AG04450 (cell line): ENCODE measurements around the gene ALOX5AP. TPM values are rescaled to one million over a fixed set of nuclear protein-coding genes. Genes with fewer than 3 reads are reported as not detected.
A peak's percentile ranks its signal among the peaks of the same experiment; 100 is the strongest.

Experiments used
- CTCF ChIA-PET: fragments of 300-600, 350-600 bp; formaldehyde crosslinking; extraction: SDS; loops from one replicate; lab custom pipeline; 2022; ENCODE audit warnings: antibody characterized with exemption, inconsistent platforms; lab: Charles Lee
- POLR2A ChIA-PET: fragments of 350-600 bp; formaldehyde crosslinking; extraction: SDS; loops from one replicate; lab custom pipeline; 2021; ENCODE audit warnings: antibody characterized with exemption, inconsistent platforms; lab: Yijun Ruan, JAX
- DNase-seq: peaks from one replicate; pipeline ENCODE4 v3.0.0-alpha.2; 2011; ENCODE audit warnings: low read depth, low spot score
- H3K27ac ChIP-seq: one replicate; pipeline ENCODE4 v1.5.1; 2012; ENCODE audit warnings: low read depth, low read length, control low read depth
- H3K27me3 ChIP-seq: one replicate; pipeline ENCODE4 v1.6.0; 2012; ENCODE audit warnings: low read length; ENCODE audit not compliant: control insufficient read depth, insufficient read depth
- H3K4me3 ChIP-seq: 2 replicates; pipeline ENCODE4 v1.5.1; 2011; ENCODE audit warnings: mild to moderate bottlenecking, low read depth, low read length, control low read depth
- H3K9me3 ChIP-seq: 2 replicates; pipeline ENCODE4 v1.5.1; 2012; ENCODE audit warnings: low read length; ENCODE audit not compliant: control insufficient read depth, insufficient read depth
- polyA plus RNA-seq: library from polyadenylated mRNA; depleted of rRNA; stranded (reverse); fragments of >200 nt; gene quantifications from 2 replicates; pipeline ENCODE4 v1.2.3, GENCODE V29; 2011
- TF ChIP-seq, protein P1 (sequence below): IDR thresholded peaks from 2 replicates; pipeline ENCODE4 v1.5.1; 2011; ENCODE audit warnings: low read depth, low read length, control low read depth, inconsistent platforms

ALOX5AP gene
- polyA plus RNA-seq, 1 experiment, result 6.4 TPM

DNA sequence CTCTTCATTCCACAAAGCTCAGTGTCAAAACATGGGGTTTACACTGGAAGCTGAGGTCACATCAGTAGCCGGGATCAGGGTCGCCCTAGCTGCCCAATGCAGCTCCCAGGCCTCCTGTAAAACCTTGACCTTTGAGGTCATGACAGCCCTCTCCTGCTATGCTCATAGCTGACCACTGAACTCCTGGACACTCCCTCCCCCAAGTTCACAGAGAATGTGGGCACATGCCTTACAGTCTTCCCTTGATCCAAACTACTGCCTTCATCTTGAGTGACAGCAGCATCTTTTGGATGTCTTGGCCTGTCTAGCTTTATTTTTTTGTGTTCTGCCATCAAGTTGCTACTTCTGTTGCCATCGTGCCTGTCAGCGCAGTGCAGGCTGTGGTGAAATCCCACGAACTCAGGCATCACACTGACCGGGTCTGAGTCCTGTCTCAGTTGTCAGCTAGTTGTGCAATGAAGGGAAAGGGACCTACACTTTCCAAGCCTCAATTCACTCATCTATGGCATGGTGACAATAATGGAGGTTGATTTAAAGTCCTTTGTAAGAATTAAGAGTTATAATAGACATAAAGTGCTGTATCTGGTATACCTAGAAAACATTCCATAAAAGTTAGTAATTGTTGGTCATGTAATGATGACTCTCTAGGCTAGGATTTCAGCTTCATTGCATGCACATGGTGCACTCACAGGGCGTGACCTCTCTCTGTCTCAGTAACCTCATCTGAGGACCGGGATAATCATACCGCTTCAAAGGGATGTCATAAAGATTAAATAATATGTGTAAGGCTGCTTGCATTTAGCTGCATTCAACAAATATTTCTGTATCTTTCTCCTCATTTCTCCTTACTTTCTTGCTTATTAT, 16.4 kb upstream of the ALOX5AP start:
- Histone ChIP-seq H3K4me3 (no peak overlapping the region), H3K27ac (peak overlapping the region; percentile 80), H3K27me3 (no peaks in the 10 kb centered on the region), H3K9me3 (no peaks in the 10 kb centered on the region)
- ChIA-PET CTCF (no interaction called here), POLR2A (interaction anchor here (0.9 to 1.9 kb wide), 4 partner anchors 21 to 74 kb away, joined by 4 to 6 read pairs (median 5); no protein-coding TSS in a partner anchor)
- TF ChIP-seq, protein P1, sequence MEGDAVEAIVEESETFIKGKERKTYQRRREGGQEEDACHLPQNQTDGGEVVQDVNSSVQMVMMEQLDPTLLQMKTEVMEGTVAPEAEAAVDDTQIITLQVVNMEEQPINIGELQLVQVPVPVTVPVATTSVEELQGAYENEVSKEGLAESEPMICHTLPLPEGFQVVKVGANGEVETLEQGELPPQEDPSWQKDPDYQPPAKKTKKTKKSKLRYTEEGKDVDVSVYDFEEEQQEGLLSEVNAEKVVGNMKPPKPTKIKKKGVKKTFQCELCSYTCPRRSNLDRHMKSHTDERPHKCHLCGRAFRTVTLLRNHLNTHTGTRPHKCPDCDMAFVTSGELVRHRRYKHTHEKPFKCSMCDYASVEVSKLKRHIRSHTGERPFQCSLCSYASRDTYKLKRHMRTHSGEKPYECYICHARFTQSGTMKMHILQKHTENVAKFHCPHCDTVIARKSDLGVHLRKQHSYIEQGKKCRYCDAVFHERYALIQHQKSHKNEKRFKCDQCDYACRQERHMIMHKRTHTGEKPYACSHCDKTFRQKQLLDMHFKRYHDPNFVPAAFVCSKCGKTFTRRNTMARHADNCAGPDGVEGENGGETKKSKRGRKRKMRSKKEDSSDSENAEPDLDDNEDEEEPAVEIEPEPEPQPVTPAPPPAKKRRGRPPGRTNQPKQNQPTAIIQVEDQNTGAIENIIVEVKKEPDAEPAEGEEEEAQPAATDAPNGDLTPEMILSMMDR, result no peak
- DNase-seq, result peak; percentile 74

DNA sequence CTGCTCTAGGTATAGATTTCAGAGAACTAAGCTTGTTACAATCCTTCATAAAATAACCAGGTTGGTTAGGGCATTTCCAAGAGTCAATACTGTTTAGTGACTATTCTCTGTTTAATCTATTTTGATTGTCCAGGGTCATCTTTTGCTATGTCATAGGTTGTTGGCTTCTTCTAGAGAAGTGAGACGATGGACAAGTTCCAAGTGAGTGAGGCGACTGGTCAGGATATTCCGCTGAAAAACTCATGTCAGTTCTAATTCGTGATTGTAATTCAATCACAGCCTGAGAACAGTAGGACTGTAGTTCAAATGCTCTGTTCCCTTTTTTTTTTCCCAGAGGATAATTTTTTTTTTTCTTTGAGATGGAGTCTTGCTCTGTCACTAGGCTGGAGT, 15.8 kb upstream of the ALOX5AP start:
- DNase-seq, result no peak
- ChIA-PET POLR2A (interaction anchor here (0.9 to 1.9 kb wide), 4 partner anchors 21 to 73 kb away, joined by 4 to 6 read pairs (median 5); no protein-coding TSS in a partner anchor), CTCF (no interaction called here)
- no peaks in the 10 kb centered on the region for H3K27me3 ChIP-seq
- no peak overlapping the region for H3K4me3 ChIP-seq
- TF ChIP-seq, protein P1, result no peak
- peak overlapping the region; percentile 66 for H3K27ac ChIP-seq
- no peaks in the 10 kb centered on the region for H3K9me3 ChIP-seq

DNA sequence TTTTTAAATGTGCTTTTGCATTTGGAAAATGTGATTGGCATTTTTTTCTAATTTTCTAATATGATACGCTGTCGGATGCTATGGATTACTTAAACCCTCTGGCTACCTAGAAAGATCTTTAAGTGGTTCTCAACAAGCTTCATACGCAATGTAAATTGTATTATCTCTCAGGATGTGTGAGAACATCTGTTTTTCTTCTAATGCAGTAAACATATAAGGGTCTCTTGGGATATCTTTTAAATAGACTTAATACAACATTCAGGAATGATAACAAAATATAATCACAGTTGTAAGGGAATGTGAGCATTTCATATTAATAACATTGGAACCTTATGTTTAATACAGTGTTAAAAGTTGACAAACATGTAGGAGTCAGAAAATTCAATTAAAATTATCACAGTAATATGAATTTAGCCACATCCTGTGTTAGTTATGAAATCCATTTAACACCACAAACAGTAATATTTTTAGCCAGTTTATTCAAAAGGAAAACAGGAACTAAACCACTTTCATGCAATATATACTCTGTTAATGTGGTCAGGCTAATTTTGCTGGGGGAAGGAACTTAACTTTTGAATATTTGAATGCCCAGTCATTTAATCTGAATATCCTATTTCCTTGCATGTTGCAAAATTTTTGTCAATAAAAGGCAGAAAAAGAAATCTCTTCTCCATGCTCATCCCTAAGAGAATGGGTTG, 15.0 kb upstream of the ALOX5AP start:
- ChIA-PET POLR2A (interaction anchor here (1.9 kb wide), 1 partner anchor 20 kb away, joined by 6 read pairs; no protein-coding TSS in a partner anchor), CTCF (no interaction called here)
- TF ChIP-seq, protein P1, result no peak
- no peaks in the 10 kb centered on the region for H3K27me3 ChIP-seq
- no peak overlapping the region for H3K4me3 ChIP-seq
- H3K27ac ChIP-seq, result no peak overlapping the region
- H3K9me3 ChIP-seq, result no peaks in the 10 kb centered on the region
- no peak for DNase-seq

DNA sequence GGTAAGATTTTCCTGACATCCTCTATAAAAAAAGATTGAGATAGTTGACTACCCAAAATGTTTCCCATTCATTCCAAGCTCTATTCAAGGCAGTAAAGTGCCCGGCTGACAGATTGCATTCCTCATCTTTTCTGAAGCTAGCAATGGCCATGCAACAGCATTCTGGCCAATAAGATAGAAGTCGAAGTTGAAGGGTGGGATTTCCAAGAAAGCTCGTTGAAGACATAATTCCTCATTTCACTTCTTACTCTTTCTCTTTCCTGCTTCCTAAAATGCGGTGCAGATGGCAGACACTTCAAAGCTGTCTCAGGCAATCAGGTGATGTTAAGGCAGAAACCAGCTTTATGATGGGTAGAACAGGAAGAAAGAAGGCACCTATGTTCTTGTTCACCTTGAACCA, 13.4 kb upstream of the ALOX5AP start:
- Histone ChIP-seq H3K27ac (no peak overlapping the region), H3K4me3 (no peak overlapping the region), H3K27me3 (no peaks in the 10 kb centered on the region), H3K9me3 (no peaks in the 10 kb centered on the region)
- POLR2A ChIA-PET, result interaction anchor here (0.6 kb wide), 1 partner anchor 227 kb away, joined by 3 read pairs; no protein-coding TSS in a partner anchor
- CTCF ChIA-PET, result no interaction called here
- TF ChIP-seq, protein P1, result no peak
- DNase-seq, result no peak
